Heart right ventricle (tissue), 16 donors: ENCODE data around the gene SORCS3. TPM values are rescaled to one million over a fixed set of nuclear protein-coding genes. Genes with fewer than 3 reads are reported as not detected.

ENCODE experiments used
- ATAC-seq, 8 donors: fragments of 200-7000 bp; cut with Tn5 transposase; one replicate each; pipeline ENCODE4 v1.9.1; 2020; ENCODE audit warnings: mild to moderate bottlenecking in 8 of 8, moderate library complexity in 8 of 8, moderate number of reproducible peaks in 1 of 8
- DNase-seq, 2 donors: peaks; one replicate each; pipeline ENCODE4 v3.0.0-alpha.2; 2020
- H3K27ac ChIP-seq, 10 donors: fragments of 200-600 bp; sonication (generic) in 2 of 10; one replicate each; pipeline versions ENCODE4 v1.5.0 to v1.8.0; 2020 to 2022; ENCODE audit warnings: mild to moderate bottlenecking in 3 of 10
- H3K27me3 ChIP-seq, 7 donors: fragments of 200-600 bp; one replicate each; pipeline ENCODE4 v1.8.0; 2021 to 2022; ENCODE audit warnings: mild to moderate bottlenecking in 2 of 7
- H3K36me3 ChIP-seq, 9 donors: fragments of 200-600 bp; sonication (generic) in 1 of 9; one replicate each; pipeline versions ENCODE4 v1.5.0 to v1.8.0; 2020 to 2022; ENCODE audit warnings: mild to moderate bottlenecking in 2 of 9
- H3K4me1 ChIP-seq, 9 donors: fragments of 200-600 bp; sonication (generic) in 1 of 9; one replicate each; pipeline versions ENCODE4 v1.5.0 to v1.8.0; 2020 to 2022; ENCODE audit warnings: mild to moderate bottlenecking in 4 of 9
- H3K4me3 ChIP-seq, 10 donors: fragments of 200-600 bp; sonication (generic) in 2 of 10; one replicate each; pipeline versions ENCODE4 v1.5.0 to v1.8.0; 2020 to 2022; ENCODE audit warnings: mild to moderate bottlenecking in 7 of 10, moderate library complexity in 2 of 10
- H3K9me3 ChIP-seq, 11 donors: fragments of 200-600 bp in 10 of 11; sonication (generic) in 2 of 11; one replicate each; pipeline versions ENCODE4 v1.5.0 to v1.8.0; 2013 to 2022; ENCODE audit warnings: mild to moderate bottlenecking in 2 of 11, control low read depth in 1 of 11, moderate library complexity in 1 of 11
- CTCF ChIP-seq, 9 donors: fragments of 200-600 bp; sonication (generic) in 2 of 9; IDR thresholded peaks; one replicate each; pipeline versions ENCODE4 v1.5.0 to v1.8.0; 2021 to 2022; ENCODE audit warnings: antibody characterized with exemption in 9 of 9, mild to moderate bottlenecking in 5 of 9, moderate library complexity in 1 of 9
- WGBS, 2 donors: extraction: QIAGEN DNeasy Blood & Tissue Kit; methylation state at CpG; one replicate each; pipeline ENCODE4 v1.1.7; 2013; ENCODE audit warnings: inconsistent platforms in 1 of 2; 5-methylcytosine and 5-hydroxymethylcytosine counted together
- intact Hi-C, 10 donors: fragments of 100-400 bp; cut with DNase I; formaldehyde crosslinking; loops; one replicate each; pipeline versions ENCODE4 v1.11.1 to v1.14.2; 2022
- polyA plus RNA-seq, 2 donors: library from polyadenylated mRNA; stranded (reverse); fragments of 200-250 nt; gene quantifications; one replicate each; pipeline ENCODE4 v1.2.3, GENCODE V29; 2013
- total RNA-seq, 10 donors: library from RNA; stranded (reverse); fragmentation: NEBNext Ultra II Directional in 3 of 10; extraction: Animal tissue kit (Norgen Biotek cat#: 25700) in 3 of 10; gene quantifications; one replicate each; pipeline versions ENCODE4 v1.2.1 to v1.2.4, GENCODE V29; 2021 to 2023
- donor health status: Arrhythmogenic right ventricular cardiomyopathy.
- donor health status: ischemic (EF 13 %, LVEDD 7.1; RV severe dilation, severe dysfunction).
- donor health status: healthy with polysubstance abuse.
- donor health status: DM: no; HTN: yes; CAD: no.
- donor health status: DM: no; HTN: no; CAD: no.
- donor health status: ischemic (EF 25% LVEDD 6.9; RV normal size, moderate dysfunction).
- donor health status: ischemic (EF 25% LVEDD 5.7; RV mildly dilated, moderate dysfunction).
- donor health status: healthy.
- donor health status: DM: yes; HTN: yes; CAD: no.
- donor health status: Ischemic cardiomyopathy.
- donor health status: ischemic (EF 35%, LVEDD 5.7; RV mildly dilated, moderate dysfunction).
- donor health status: nonischemic (EF 11% LVEDD 7.7; RV severe dilation, severe dysfunction).
- donor health status: DM: yes; HTN: yes; CAD: no.
- donor health status: PGD.
- donor health status: ischemic (EF 29% LVEDD 5.4; RV normal size, mild dysfunction).
- donor health status: nonischemic (EF 23%, LVEDD 6.1; RV moderate dilation, normal function).

The SORCS3 gene
- total and polyA plus RNA-seq, 12 donors, result 0.01 to 0.09 (median 0.05) TPM; not detected in 4

GRCh38 chr10:105023211-105024111, 382.4 kb downstream of the SORCS3 start:
- TF ChIP-seq CTCF (IDR thresholded peaks at IDR 0.05), result no peak
- ATAC-seq (no peak), DNase-seq (no peak)
- Histone ChIP-seq H3K9me3 (no peaks in the 10 kb centered on the region), H3K4me3 (no peak overlapping the region), H3K27me3 (no peaks in the 10 kb centered on the region), H3K36me3 (no peaks in the 10 kb centered on the region), H3K4me1 (no peaks in the 10 kb centered on the region), H3K27ac (no peak overlapping the region)
- intact Hi-C loops, result no loop called here
- 72% methylated on average over 6 of the region's 6 CpGs for WGBS, 2 donors

GRCh38 chr10:105024184-105024583, 383.1 kb downstream of the SORCS3 start:
- Histone ChIP-seq H3K9me3 (no peaks in the 10 kb centered on the region), H3K27me3 (no peaks in the 10 kb centered on the region), H3K27ac (no peak overlapping the region), H3K4me3 (no peak overlapping the region), H3K36me3 (no peaks in the 10 kb centered on the region), H3K4me1 (no peaks in the 10 kb centered on the region)
- intact Hi-C loops, result no loop called here
- no peak for DNase-seq
- no peak for ATAC-seq
- no peak for TF ChIP-seq CTCF (IDR thresholded peaks at IDR 0.05)

DNA sequence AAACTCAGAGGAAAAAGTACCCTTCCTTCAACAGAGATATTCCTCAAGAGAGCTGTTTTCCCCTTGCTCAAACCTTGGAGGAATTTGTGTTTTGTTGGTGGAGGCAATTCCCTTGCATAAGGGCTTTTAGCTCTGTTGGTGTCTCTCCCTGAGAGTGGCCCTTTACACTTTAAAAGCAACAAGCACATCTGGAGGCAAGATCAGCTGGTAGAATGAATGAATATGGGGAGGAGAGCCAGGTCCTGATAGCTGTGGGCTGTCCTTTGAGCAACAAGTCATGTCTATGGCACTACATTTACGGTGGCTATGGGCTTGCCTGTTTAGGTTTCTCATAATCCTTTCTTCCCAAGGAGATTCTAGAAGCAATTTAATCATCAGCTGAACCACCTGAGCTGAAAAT, 384.0 kb downstream of the SORCS3 start:
- Histone ChIP-seq H3K4me3 (no peak overlapping the region), H3K4me1 (no peaks in the 10 kb centered on the region), H3K9me3 (no peaks in the 10 kb centered on the region), H3K36me3 (no peaks in the 10 kb centered on the region), H3K27ac (no peak overlapping the region), H3K27me3 (no peaks in the 10 kb centered on the region)
- no peak for DNase-seq
- WGBS, 2 donors, result 72 to 81% methylated on average over 1 of the region's 1 CpG
- TF ChIP-seq CTCF (IDR thresholded peaks at IDR 0.05), result no peak
- intact Hi-C loops, result no loop called here
- ATAC-seq, result no peak

DNA sequence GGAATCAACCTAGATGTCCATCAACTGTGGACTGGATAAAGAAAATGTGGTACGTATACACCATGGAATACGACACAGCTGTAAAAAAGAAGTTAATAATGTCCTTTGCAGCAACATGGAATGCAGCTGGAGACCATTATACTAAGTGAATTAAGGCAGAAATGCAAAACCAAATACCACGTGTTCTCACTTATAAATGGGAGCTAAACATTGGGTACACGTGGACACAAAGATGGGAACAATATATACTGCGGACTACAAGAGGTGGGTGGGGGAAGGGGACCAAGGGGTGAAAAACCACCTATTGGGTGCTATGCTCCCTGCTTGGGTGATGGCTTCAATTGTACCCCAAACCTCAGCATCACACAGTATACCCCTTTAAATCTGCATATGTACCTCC, 385.5 kb downstream of the SORCS3 start:
- no peak for TF ChIP-seq CTCF (IDR thresholded peaks at IDR 0.05)
- WGBS, 2 donors, result 85 to 91% methylated on average over 5 of the region's 5 CpGs

More for the DNA sequence above, 385.5 kb downstream of the SORCS3 start:
- DNase-seq (no peak), ATAC-seq (no peak)
- Histone ChIP-seq H3K4me1 (no peaks in the 10 kb centered on the region), H3K27ac (no peak overlapping the region), H3K4me3 (no peak overlapping the region), H3K27me3 (no peaks in the 10 kb centered on the region), H3K36me3 (no peaks in the 10 kb centered on the region), H3K9me3 (no peaks in the 10 kb centered on the region)
- intact Hi-C loops, result no loop called here
